Spleen (tissue), 11 donors: Measurements from ENCODE around the gene LRFN2. TPM values are rescaled to one million over a fixed set of nuclear protein-coding genes. Genes with fewer than 3 reads are reported as not detected.

ENCODE experiments used
- DNase-seq: peaks from one replicate; pipeline ENCODE4 v3.0.0-alpha.2; 2020
- H3K27ac ChIP-seq, 8 donors: fragments of 200-600 bp; sonication (generic) in 7 of 8; 1 replicate in 4 of 8; 2 replicates in 4 of 8; pipeline versions ENCODE4 v1.5.0 to v1.8.0; 2016 to 2021; ENCODE audit warnings: inconsistent platforms in 4 of 8, mild to moderate bottlenecking in 4 of 8, moderate library complexity in 1 of 8
- H3K27me3 ChIP-seq, 7 donors: fragments of 200-600 bp; sonication (generic) in 6 of 7; replicated peaks in 1 of 7; 1 replicate in 4 of 7; 2 replicates in 3 of 7; pipeline versions ENCODE4 v1.5.0 to v1.8.0; 2016 to 2021; ENCODE audit warnings: inconsistent platforms in 3 of 7, mild to moderate bottlenecking in 1 of 7
- H3K36me3 ChIP-seq, 6 donors: fragments of 200-600 bp; sonication (generic) in 5 of 6; 1 replicate in 4 of 6; 2 replicates in 2 of 6; pipeline versions ENCODE4 v1.5.0 to v1.8.0; 2016 to 2021; ENCODE audit warnings: inconsistent platforms in 2 of 6
- H3K4me1 ChIP-seq, 6 donors: fragments of 200-600 bp; sonication (generic) in 5 of 6; 1 replicate in 3 of 6; 2 replicates in 3 of 6; pipeline versions ENCODE4 v1.5.0 to v1.8.0; 2016 to 2021; ENCODE audit warnings: inconsistent platforms in 3 of 6
- H3K4me3 ChIP-seq, 8 donors: fragments of 200-600 bp; sonication (generic) in 7 of 8; 1 replicate in 4 of 8; 2 replicates in 4 of 8; pipeline versions ENCODE4 v1.5.0 to v1.8.0; 2016 to 2021; ENCODE audit warnings: inconsistent platforms in 4 of 8, mild to moderate bottlenecking in 4 of 8, moderate library complexity in 2 of 8
- H3K9me3 ChIP-seq, 8 donors: fragments of 200-600 bp; sonication (generic) in 7 of 8; 1 replicate in 4 of 8; 2 replicates in 4 of 8; pipeline versions ENCODE4 v1.5.0 to v1.8.0; 2016 to 2021; ENCODE audit warnings: inconsistent platforms in 4 of 8
- POLR2A ChIP-seq, 3 donors: fragments of 450-650 bp; IDR thresholded peaks; one replicate each; pipeline ENCODE4 v1.5.1; 2017; ENCODE audit warnings: antibody characterized with exemption in 3 of 3, mild to moderate bottlenecking in 1 of 3
- POLR2AphosphoS5 ChIP-seq, 3 donors: sonication (generic); formaldehyde crosslinking; IDR thresholded peaks; one replicate each; pipeline ENCODE4 v1.5.1; 2017; ENCODE audit warnings: antibody characterized with exemption in 3 of 3
- whole genome bisulfite sequencing, 5 donors: extraction: QIAGEN DNeasy Blood & Tissue Kit in 3 of 5; methylation state at CpG; one replicate each; pipeline versions ENCODE4 v1.1.5 to v1.1.7; 2013 to 2018; 5-methylcytosine and 5-hydroxymethylcytosine counted together
- intact Hi-C: fragments of 100-400 bp; cut with DNase I; formaldehyde crosslinking; loops from one replicate; pipeline ENCODE4 v1.15.0; 2023; ENCODE audit warnings: low total_unique reads
- polyA plus RNA-seq, 3 donors: library from polyadenylated mRNA; stranded (reverse); fragments of 200-250 nt; gene quantifications; one replicate each; pipeline ENCODE4 v1.2.1, GENCODE V29; 2013
- total RNA-seq, 7 donors: library from RNA; depleted of rRNA in 3 of 7; stranded (reverse); fragments of >200 nt in 3 of 7; fragmentation: NEBNext Ultra II Directional in 4 of 7; extraction: Animal tissue kit (Norgen Biotek cat#: 25700) in 4 of 7; gene quantifications; one replicate each; pipeline versions ENCODE4 v1.1.0 to v1.2.1, GENCODE V29; 2016 to 2021
- TF ChIP-seq, protein P1 (sequence below), 11 experiments: fragments of 200-600 bp in 7 of 11; fragments of 450-650 bp in 4 of 11; sonication (generic) in 4 of 11; IDR thresholded peaks in 8 of 11; conservative IDR thresholded peaks in 3 of 11; 1 replicate in 7 of 11; 2 replicates in 4 of 11; pipeline versions ENCODE4 v1.4.0 to v1.8.0; 2016 to 2021; ENCODE audit warnings: antibody characterized with exemption in 11 of 11, inconsistent platforms in 4 of 11, mild to moderate bottlenecking in 1 of 11
- donor health status: healthy with polysubstance abuse.
- donor health status: DM: no; HTN: no; CAD: no; lungs with moderate emphysema.
- donor health status: DM: no; HTN: no; CAD: no.
- donor health status: Bipolar disorder and iron deficiency.
- donor health status: healthy.
- donor health status: DM: no; HTN: no; CAD: no.
- donor health status: DM: yes; HTN: yes; CAD: no.

LRFN2 gene
- total and polyA plus RNA-seq, 10 donors = 0.05 to 6.0 (median 1.3) TPM

DNA sequence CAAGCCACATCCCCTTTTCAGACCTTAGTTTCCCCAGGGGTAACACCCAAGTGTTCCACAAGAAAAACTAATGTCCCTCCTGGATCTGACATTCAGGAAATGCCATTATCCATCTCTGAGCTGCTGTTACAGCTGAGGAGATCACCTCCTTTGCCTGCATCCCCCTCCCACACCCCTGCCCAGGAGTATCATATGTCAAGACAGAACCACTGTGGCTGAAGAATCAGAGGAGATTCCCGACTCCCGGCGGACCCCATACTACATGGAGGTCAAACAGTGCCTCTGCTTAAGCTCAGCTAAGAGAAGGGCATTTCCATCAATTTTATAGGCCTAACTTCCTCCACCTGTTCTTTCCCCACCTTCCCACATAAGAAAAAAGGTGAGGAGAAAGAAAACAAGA, 36.8 kb upstream of the LRFN2 start:
- no peak for DNase-seq
- peaks cover 0 to 15% (median 0%) of the 10 kb centered on the region in 7 donors for H3K27me3 ChIP-seq
- TF ChIP-seq POLR2AphosphoS5 (IDR thresholded peaks at IDR 0.05) (no peak), POLR2A (IDR thresholded peaks at IDR 0.05) (no peak)
- TF ChIP-seq, protein P1, sequence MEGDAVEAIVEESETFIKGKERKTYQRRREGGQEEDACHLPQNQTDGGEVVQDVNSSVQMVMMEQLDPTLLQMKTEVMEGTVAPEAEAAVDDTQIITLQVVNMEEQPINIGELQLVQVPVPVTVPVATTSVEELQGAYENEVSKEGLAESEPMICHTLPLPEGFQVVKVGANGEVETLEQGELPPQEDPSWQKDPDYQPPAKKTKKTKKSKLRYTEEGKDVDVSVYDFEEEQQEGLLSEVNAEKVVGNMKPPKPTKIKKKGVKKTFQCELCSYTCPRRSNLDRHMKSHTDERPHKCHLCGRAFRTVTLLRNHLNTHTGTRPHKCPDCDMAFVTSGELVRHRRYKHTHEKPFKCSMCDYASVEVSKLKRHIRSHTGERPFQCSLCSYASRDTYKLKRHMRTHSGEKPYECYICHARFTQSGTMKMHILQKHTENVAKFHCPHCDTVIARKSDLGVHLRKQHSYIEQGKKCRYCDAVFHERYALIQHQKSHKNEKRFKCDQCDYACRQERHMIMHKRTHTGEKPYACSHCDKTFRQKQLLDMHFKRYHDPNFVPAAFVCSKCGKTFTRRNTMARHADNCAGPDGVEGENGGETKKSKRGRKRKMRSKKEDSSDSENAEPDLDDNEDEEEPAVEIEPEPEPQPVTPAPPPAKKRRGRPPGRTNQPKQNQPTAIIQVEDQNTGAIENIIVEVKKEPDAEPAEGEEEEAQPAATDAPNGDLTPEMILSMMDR (IDR thresholded peaks at IDR 0.05 in 8 of 11, conservative IDR thresholded peaks at IDR 0.05 in 3 of 11) = no peak
- peaks cover 0 to 7% (median 0%) of the 10 kb centered on the region in 8 donors for H3K9me3 ChIP-seq
- no peak overlapping the region for H3K27ac ChIP-seq
- WGBS, 5 donors = 74 to 91% (median 86%) methylated on average over 3 of the region's 3 CpGs
- intact Hi-C loops = no loop called here
- H3K36me3 ChIP-seq = no peaks in the 10 kb centered on the region
- H3K4me3 ChIP-seq = no peak overlapping the region
- H3K4me1 ChIP-seq = no peaks in the 10 kb centered on the region

DNA sequence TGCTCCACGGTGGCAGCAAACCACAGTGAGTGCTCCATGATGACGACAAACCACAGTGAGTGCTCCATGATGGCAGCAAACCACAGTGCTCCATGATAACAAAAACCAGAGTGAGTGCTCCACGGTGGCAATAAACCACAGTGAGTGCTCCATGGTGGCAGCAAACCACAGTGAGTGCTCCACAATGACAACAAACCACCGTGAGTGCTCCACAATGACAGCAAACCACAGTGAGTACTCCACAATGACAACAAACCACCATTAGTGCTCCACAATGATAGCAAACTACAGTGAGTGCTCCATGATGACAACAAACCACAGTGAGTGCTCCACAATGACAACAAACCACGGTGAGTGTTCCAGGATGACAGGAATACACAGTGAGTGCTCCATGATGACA, 36.0 kb upstream of the LRFN2 start:
- Histone ChIP-seq H3K4me3 (no peak overlapping the region), H3K27me3 (peaks cover 0 to 18% (median 0%) of the 10 kb centered on the region in 7 donors), H3K36me3 (no peaks in the 10 kb centered on the region), H3K9me3 (peaks cover 0 to 9% (median 0%) of the 10 kb centered on the region in 8 donors), H3K27ac (no peak overlapping the region), H3K4me1 (no peaks in the 10 kb centered on the region)
- DNase-seq = no peak
- TF ChIP-seq POLR2AphosphoS5 (IDR thresholded peaks at IDR 0.05) (no peak), POLR2A (IDR thresholded peaks at IDR 0.05) (no peak)
- TF ChIP-seq, protein P1 (IDR thresholded peaks at IDR 0.05 in 8 of 11, conservative IDR thresholded peaks at IDR 0.05 in 3 of 11) = no peak
- intact Hi-C loops = no loop called here
- 71 to 82% (median 72%) methylated on average over 5 of the region's 5 CpGs for WGBS, 5 donors

DNA sequence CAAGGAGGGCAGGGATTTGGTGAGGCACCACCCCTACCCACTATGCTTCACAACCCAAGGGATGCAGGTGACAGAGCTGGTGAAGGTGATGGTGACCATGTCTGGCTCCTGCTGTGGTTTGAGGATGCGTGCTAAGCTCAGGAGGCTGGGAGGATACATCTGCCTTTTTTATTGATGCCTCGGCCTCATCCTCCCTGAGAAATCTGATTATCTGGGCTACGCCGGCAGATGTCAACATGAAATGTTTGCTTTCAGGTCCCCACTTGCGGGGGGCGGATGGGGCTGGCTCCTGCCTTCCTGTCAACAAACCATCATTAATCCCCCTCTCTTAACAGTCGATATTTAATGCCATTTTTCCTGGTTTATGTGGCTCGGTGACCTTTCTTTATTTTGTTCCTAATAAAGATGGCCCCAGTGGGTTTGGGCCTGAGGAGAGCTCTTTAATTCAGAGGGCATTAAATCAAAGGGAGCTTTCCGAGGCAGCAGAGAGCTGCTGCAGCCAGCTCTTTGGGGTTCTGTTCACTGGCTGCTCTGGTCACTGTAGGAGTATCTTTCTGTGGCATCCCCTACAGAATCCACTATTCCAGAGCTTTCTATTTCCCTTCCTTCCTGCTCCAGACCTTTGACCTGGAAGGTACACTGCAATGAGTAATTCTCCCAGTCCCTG, 33.5 kb upstream of the LRFN2 start:
- TF ChIP-seq POLR2AphosphoS5 (IDR thresholded peaks at IDR 0.05) = no peak
- TF ChIP-seq POLR2A (IDR thresholded peaks at IDR 0.05) = no peak
- TF ChIP-seq, protein P1 (IDR thresholded peaks at IDR 0.05 in 8 of 11, conservative IDR thresholded peaks at IDR 0.05 in 3 of 11) = no peak
- 72 to 84% (median 77%) methylated on average over 9 of the region's 9 CpGs for WGBS, 5 donors
- H3K4me1 ChIP-seq = no peaks in the 10 kb centered on the region
- H3K27ac ChIP-seq = no peak overlapping the region
- DNase-seq = no peak
- intact Hi-C loops = no loop called here
- H3K36me3 ChIP-seq = no peaks in the 10 kb centered on the region
- peaks cover 0 to 20% (median 0%) of the 10 kb centered on the region in 8 donors for H3K9me3 ChIP-seq
- no peak overlapping the region for H3K4me3 ChIP-seq
- peaks cover 0 to 39% (median 0%) of the 10 kb centered on the region in 7 donors for H3K27me3 ChIP-seq

DNA sequence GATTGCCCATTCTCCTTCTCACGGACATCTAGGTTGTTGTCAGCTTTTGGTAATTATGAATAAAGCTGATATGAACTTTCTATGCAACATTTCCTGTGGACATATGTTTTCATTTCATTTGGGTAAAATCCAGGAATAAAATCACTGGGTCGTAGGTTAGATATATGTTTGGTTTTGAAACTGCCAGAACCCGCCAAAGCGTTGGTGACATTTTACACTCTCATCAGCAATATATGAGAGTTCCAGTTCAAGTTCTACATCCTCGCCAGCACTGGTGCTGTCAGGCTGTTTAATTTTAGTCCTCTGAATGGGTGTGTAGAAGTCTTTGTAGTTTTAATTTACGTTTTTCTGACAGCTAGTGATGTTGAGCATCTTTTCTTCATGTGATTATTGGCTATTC, 27.5 kb upstream of the LRFN2 start:
- Histone ChIP-seq H3K27me3 (peaks cover 0 to 61% (median 5%) of the 10 kb centered on the region in 7 donors), H3K4me3 (no peak overlapping the region), H3K36me3 (no peaks in the 10 kb centered on the region), H3K27ac (no peak overlapping the region), H3K4me1 (no peaks in the 10 kb centered on the region), H3K9me3 (peaks cover 0 to 20% (median 0%) of the 10 kb centered on the region in 8 donors)
- intact Hi-C loops = no loop called here
- DNase-seq = no peak
- TF ChIP-seq, protein P1 (IDR thresholded peaks at IDR 0.05 in 8 of 11, conservative IDR thresholded peaks at IDR 0.05 in 3 of 11) = no peak
- TF ChIP-seq POLR2AphosphoS5 (IDR thresholded peaks at IDR 0.05) = no peak
- TF ChIP-seq POLR2A (IDR thresholded peaks at IDR 0.05) = no peak
- whole genome bisulfite sequencing, 5 donors = 66 to 76% (median 73%) methylated on average over 6 of the region's 6 CpGs
